Chondrocyte (in vitro differentiated cells): ENCODE measurements around the gene RABGAP1L. TPM values are rescaled to one million over a fixed set of nuclear protein-coding genes. Genes with fewer than 3 reads are reported as not detected.

Experiments
- DNase-seq: peaks from one replicate; pipeline ENCODE4 v3.0.0; 2021; ENCODE audit warnings: mixed read lengths, low spot score
- H3K27ac Mint-ChIP-seq: one replicate; pipeline ENCODE4 v1.8.0; 2021; ENCODE audit warnings: mild to moderate bottlenecking, moderate library complexity, mixed read lengths; ENCODE audit not compliant: unreplicated experiment
- H3K27me3 Mint-ChIP-seq: 2 replicates; pipeline ENCODE4 v1.8.0; 2021; ENCODE audit warnings: low read depth, mixed read lengths
- H3K36me3 Mint-ChIP-seq: 2 replicates; pipeline ENCODE4 v1.8.0; 2021; ENCODE audit warnings: low read depth, mixed read lengths
- H3K4me1 Mint-ChIP-seq: 2 replicates; pipeline ENCODE4 v1.8.0; 2021; ENCODE audit warnings: low read depth, mild to moderate bottlenecking, mixed read lengths
- H3K4me3 Mint-ChIP-seq: one replicate; pipeline ENCODE4 v1.8.0; 2021; ENCODE audit warnings: mild to moderate bottlenecking, moderate library complexity, mixed read lengths; ENCODE audit not compliant: unreplicated experiment
- H3K9me3 Mint-ChIP-seq: 2 replicates; pipeline ENCODE4 v1.8.0; 2021; ENCODE audit warnings: low read depth, mixed read lengths
- CTCF ChIP-seq: fragments of 200-600 bp; sonication (generic); IDR thresholded peaks from 2 replicates; pipeline ENCODE4 v1.5.0; 2021; ENCODE audit warnings: antibody characterized with exemption, mild to moderate bottlenecking, moderate library complexity
- total RNA-seq: library from RNA; stranded (reverse); gene quantifications from 3 replicates; pipeline ENCODE4 v1.2.1, GENCODE V29; 2021

RABGAP1L gene
- total RNA-seq, 1 donor from 2014 or later = 27.1 TPM

- no peaks in the 10 kb centered on the region for H3K4me1 Mint-ChIP-seq
- H3K27me3 Mint-ChIP-seq = no peaks in the 10 kb centered on the region
- H3K4me3 Mint-ChIP-seq = no peak overlapping the region
- no peak for TF ChIP-seq CTCF
- no peak overlapping the region for H3K27ac Mint-ChIP-seq
- H3K36me3 Mint-ChIP-seq = no peaks in the 10 kb centered on the region
- H3K9me3 Mint-ChIP-seq = peaks cover 6% of the 10 kb centered on the region
- no peak for DNase-seq
Measured at GRCh38 chr1:174352883-174353608, 193.7 kb downstream of the RABGAP1L start.

DNA sequence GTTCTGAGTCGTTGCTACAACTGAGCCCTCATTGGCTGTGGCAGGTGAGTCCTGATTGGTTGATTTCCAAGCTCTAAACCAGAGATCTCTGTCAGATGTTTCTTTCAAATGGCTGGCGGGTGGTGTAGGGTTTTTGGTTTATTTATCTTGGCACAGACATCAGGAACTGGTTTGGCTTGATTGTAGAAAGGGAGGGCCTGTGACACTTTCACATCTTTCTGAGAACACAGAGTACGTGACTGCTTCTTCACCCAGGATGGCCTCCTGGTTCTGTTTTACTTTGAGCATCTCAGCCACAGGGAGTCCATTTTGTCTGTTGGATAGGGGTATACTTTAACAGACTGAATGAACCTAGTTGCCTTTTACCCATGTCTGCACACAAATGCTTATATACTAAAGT, 199.0 kb downstream of the RABGAP1L start:
- H3K27ac Mint-ChIP-seq = no peak overlapping the region
- no peaks in the 10 kb centered on the region for H3K4me1 Mint-ChIP-seq
- no peak for TF ChIP-seq CTCF
- H3K36me3 Mint-ChIP-seq = peaks cover 6% of the 10 kb centered on the region
- H3K27me3 Mint-ChIP-seq = no peaks in the 10 kb centered on the region
- H3K4me3 Mint-ChIP-seq = no peak overlapping the region
- peaks cover 10% of the 10 kb centered on the region for H3K9me3 Mint-ChIP-seq
- no peak for DNase-seq

- Mint-ChIP-seq H3K27ac (no peak overlapping the region), H3K4me3 (no peak overlapping the region), H3K36me3 (peaks cover 6% of the 10 kb centered on the region), H3K4me1 (no peaks in the 10 kb centered on the region), H3K27me3 (no peaks in the 10 kb centered on the region), H3K9me3 (peaks cover 10% of the 10 kb centered on the region)
- TF ChIP-seq CTCF = no peak
- no peak for DNase-seq
Measured at GRCh38 chr1:174358786-174359453, 199.6 kb downstream of the RABGAP1L start.

DNA sequence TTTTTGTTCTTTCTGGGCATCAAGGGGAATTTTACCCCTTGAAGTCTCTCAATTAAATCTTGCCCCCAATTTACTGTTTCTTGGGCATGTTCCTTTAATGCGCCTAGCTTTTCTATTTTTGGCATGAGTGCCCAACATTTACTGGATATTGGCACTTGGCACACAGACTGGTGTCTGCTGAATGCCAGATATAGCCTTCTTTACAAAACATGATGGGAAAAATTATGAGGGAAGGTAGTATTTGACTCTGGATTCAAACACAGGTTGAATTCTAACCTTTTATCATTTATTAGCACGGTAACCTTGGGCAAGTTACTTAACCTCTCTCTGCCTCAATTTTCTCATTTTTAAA, 200.1 kb downstream of the RABGAP1L start:
- H3K27ac Mint-ChIP-seq = no peak overlapping the region
- TF ChIP-seq CTCF = no peak
- no peaks in the 10 kb centered on the region for H3K27me3 Mint-ChIP-seq
- peaks cover 10% of the 10 kb centered on the region for H3K9me3 Mint-ChIP-seq
- H3K36me3 Mint-ChIP-seq = peaks cover 6% of the 10 kb centered on the region
- no peak for DNase-seq
- no peak overlapping the region for H3K4me3 Mint-ChIP-seq
- H3K4me1 Mint-ChIP-seq = no peaks in the 10 kb centered on the region

DNA sequence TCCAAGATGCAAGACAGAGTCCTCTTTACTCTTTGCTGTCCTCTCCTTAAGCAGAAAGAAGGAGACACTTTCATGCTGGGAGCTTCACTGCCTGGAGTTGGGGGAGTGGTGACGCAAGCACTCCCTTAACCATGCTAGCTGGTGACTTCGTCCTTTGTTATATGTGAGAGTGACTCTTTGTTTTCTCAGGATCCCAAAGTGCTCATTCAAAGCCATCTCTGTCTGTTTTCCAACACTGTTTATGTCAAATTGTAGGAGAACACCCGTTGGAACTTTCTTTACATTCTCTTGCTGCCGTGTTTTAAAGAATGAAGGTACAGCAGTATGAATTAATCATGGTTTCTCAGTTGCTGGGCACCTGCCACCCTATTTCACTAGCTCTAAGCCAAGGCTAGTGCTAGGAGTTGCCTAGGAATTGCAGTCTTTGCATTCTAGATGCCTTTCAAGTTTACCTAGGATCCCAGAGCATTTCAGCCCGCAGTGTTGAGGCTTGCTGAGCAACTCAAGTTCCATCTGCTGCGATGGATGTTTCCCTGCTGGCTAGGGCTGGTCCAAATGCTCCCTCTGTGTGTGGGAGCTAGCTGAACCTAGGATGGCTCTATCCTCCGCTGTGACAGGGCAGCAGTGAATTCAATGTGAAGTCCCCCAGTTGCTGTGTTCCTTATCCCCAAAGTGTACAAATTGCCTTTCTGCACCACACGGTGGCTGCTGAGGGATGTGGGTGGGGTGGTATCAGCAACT, 205.8 kb downstream of the RABGAP1L start:
- Mint-ChIP-seq H3K9me3 (peaks cover 5% of the 10 kb centered on the region), H3K36me3 (peaks cover 4% of the 10 kb centered on the region), H3K27me3 (no peaks in the 10 kb centered on the region), H3K27ac (no peak overlapping the region), H3K4me1 (no peaks in the 10 kb centered on the region), H3K4me3 (no peak overlapping the region)
- no peak for TF ChIP-seq CTCF
- DNase-seq = no peak
